K562 (cell line): ENCODE data around the gene FOCAD. TPM values are rescaled to one million over a fixed set of nuclear protein-coding genes. Genes with fewer than 3 reads are reported as not detected.
A peak's percentile ranks its signal among the peaks of the same experiment; 100 is the strongest.

Source experiments
- ATAC-seq: fragments of 200-7000 bp; cut with Tn5 transposase; 3 replicates; pipeline ENCODE4 v1.9.1; 2020; ENCODE audit warnings: moderate library complexity
- BruUV-seq: library from RNA; stranded (reverse); fragments of 400-500 nt; replicated peaks from 2 replicates; lab custom pipeline; 2021; lab: Mats Ljungman, UMichigan
- CTCF ChIA-PET: fragments of 300-600 bp; formaldehyde crosslinking; extraction: SDS; loops from one replicate; lab custom pipeline; 2021; ENCODE audit warnings: low intra/inter-chr PET ratio; lab: Yijun Ruan, JAX
- POLR2A ChIA-PET: fragments of 300-600, 350-650 bp; sonication (Branson Sonifier 250); formaldehyde crosslinking; extraction: SDS; loops from one replicate; lab custom pipeline; 2021; ENCODE audit warnings: antibody characterized with exemption, inconsistent platforms; lab: Yijun Ruan, JAX
- DNase-seq, 4 experiments: peaks; one replicate each; pipeline versions ENCODE4 v3.0.0 to v3.0.0-alpha.2; 2011 to 2018; ENCODE audit warnings: low spot score in 3 of 4, mixed read lengths in 3 of 4; ENCODE audit errors: extremely low read depth in 1 of 4
- FAIRE-seq: peaks from 2 replicates; lab custom pipeline; 2011; peaks lifted over from hg19 to GRCh38; lab: Jason Lieb, UNC
- H2AFZ ChIP-seq: 2 replicates; pipeline ENCODE4 v1.6.0; 2011; ENCODE audit warnings: low read depth, low read length, control low read depth, inconsistent platforms
- H3K27ac ChIP-seq: fragments of 200-600 bp; 3 replicates; pipeline ENCODE4 v1.8.0; 2011; ENCODE audit warnings: low read depth, mild to moderate bottlenecking, control low read depth, inconsistent platforms, low read length, moderate library complexity, mixed read lengths; ENCODE audit errors: extremely low read depth
- H3K27me3 ChIP-seq, 2 experiments: fragments of 300-600 bp in 1 of 2; 2 replicates in 1 of 2; 3 replicates in 1 of 2; pipeline versions ENCODE4 v1.6.0 to v1.8.0; 2011; ENCODE audit warnings: inconsistent platforms in 2 of 2, low read length in 2 of 2, mild to moderate bottlenecking in 1 of 2, mixed read lengths in 1 of 2, moderate library complexity in 1 of 2; ENCODE audit not compliant: control insufficient read depth in 2 of 2, insufficient read depth in 2 of 2
- H3K36me3 ChIP-seq: fragments of 300-600 bp; 3 replicates; pipeline ENCODE4 v1.8.0; 2011; ENCODE audit warnings: mild to moderate bottlenecking, low read length, inconsistent platforms; ENCODE audit not compliant: control insufficient read depth, insufficient read depth
- H3K4me1 ChIP-seq, 2 experiments: fragments of 200-600 bp in 1 of 2; replicated peaks in 1 of 2; 2 replicates in 1 of 2; 3 replicates in 1 of 2; pipeline versions ENCODE4 v1.5.1 to v1.8.0; 2011; ENCODE audit warnings: inconsistent platforms in 2 of 2, low read length in 2 of 2, mild to moderate bottlenecking in 1 of 2, mixed read lengths in 1 of 2, moderate library complexity in 1 of 2; ENCODE audit not compliant: control insufficient read depth in 2 of 2, insufficient read depth in 2 of 2
- H3K4me2 ChIP-seq: 2 replicates; pipeline ENCODE4 v1.6.1; 2011; ENCODE audit warnings: low read length, control low read depth, inconsistent platforms, mixed read lengths; ENCODE audit not compliant: insufficient read depth
- H3K4me3 ChIP-seq: fragments of 200-600 bp; sonication (generic), shearing (Covaris generic); 2 replicates; pipeline ENCODE4 v1.5.1; 2016; ENCODE audit warnings: control low read depth, inconsistent platforms
- H3K79me2 ChIP-seq: fragments of 200-600 bp; 3 replicates; pipeline ENCODE4 v1.8.0; 2011; ENCODE audit warnings: low read length, inconsistent platforms; ENCODE audit not compliant: control insufficient read depth, insufficient read depth
- H3K9ac ChIP-seq, 2 experiments: 2 replicates each; pipeline versions ENCODE4 v1.6.0 to v1.6.1; 2011; ENCODE audit warnings: low read depth in 2 of 2, low read length in 2 of 2, control low read depth in 1 of 2, inconsistent platforms in 1 of 2, mild to moderate bottlenecking in 1 of 2, mixed read lengths in 1 of 2; ENCODE audit not compliant: insufficient read depth in 1 of 2
- H3K9me1 ChIP-seq: one replicate; pipeline ENCODE4 v1.6.0; 2011; ENCODE audit warnings: inconsistent platforms, mild to moderate bottlenecking, low read length, moderate library complexity; ENCODE audit not compliant: control insufficient read depth, insufficient read depth
- H3K9me3 ChIP-seq: replicated peaks from 2 replicates; pipeline ENCODE4 v1.5.1; 2011; ENCODE audit warnings: low read depth, low read length, inconsistent platforms; ENCODE audit not compliant: control insufficient read depth, insufficient read depth
- H4K20me1 ChIP-seq: replicated peaks from 2 replicates; pipeline ENCODE4 v1.6.1; 2011; ENCODE audit warnings: low read length, inconsistent platforms, mixed read lengths; ENCODE audit not compliant: control insufficient read depth, insufficient read depth
- ATF7 ChIP-seq: fragments of 450-650 bp; IDR thresholded peaks from 2 replicates; pipeline ENCODE4 v1.7.1; 2014; ENCODE audit warnings: mild to moderate bottlenecking, moderate library complexity
- CREM ChIP-seq: IDR thresholded peaks from 2 replicates; pipeline ENCODE4 v1.6.1; 2014; ENCODE audit warnings: antibody characterized with exemption, low read depth
- CXXC5 ChIP-seq: fragments of 250-450 bp; sonication (Bioruptor Pico); IDR thresholded peaks from 2 replicates; pipeline ENCODE4 v1.8.0; 2022; ENCODE audit warnings: inconsistent platforms, mild to moderate bottlenecking, moderate library complexity
- DACH1 ChIP-seq: fragments of 450-650 bp; IDR thresholded peaks from 2 replicates; pipeline ENCODE4 v1.6.1; 2018; ENCODE audit not compliant: partially characterized antibody
- FOXJ2 ChIP-seq: fragments of 200-800 bp; sonication (Bioruptor generic); IDR thresholded peaks from 2 replicates; pipeline ENCODE4 v1.6.1; 2016; ENCODE audit warnings: missing genetic modification characterization, missing compliant biosample characterization
- JUND ChIP-seq, 2 experiments: IDR thresholded peaks; 2 replicates in 1 of 2; 3 replicates in 1 of 2; pipeline ENCODE4 v1.6.1; 2011; ENCODE audit warnings: borderline replicate concordance in 2 of 2, low read depth in 2 of 2, low read length in 2 of 2, improper control_type of control experiment in 1 of 2, missing biosample characterization in 1 of 2, missing genetic modification characterization in 1 of 2, missing genetic modification reagents in 1 of 2
- KHSRP ChIP-seq: fragments of 450-650 bp; IDR thresholded peaks from 2 replicates; pipeline ENCODE4 v1.6.1; 2017
- MAFF ChIP-seq: IDR thresholded peaks from 2 replicates; pipeline ENCODE4 v1.6.1; 2012; ENCODE audit warnings: low read length, improper control_type of control experiment
- RCOR1 ChIP-seq, 2 experiments: IDR thresholded peaks; 2 replicates each; pipeline ENCODE4 v1.6.1; 2012; ENCODE audit warnings: low read depth in 2 of 2, low read length in 2 of 2, borderline replicate concordance in 1 of 2, improper control_type of control experiment in 1 of 2
- SOX6 ChIP-seq: fragments of 450-650 bp; IDR thresholded peaks from 2 replicates; pipeline ENCODE4 v1.6.1; 2014; ENCODE audit warnings: mild to moderate bottlenecking
- ZNF407 ChIP-seq: fragments of 450-650 bp; IDR thresholded peaks from 2 replicates; pipeline ENCODE4 v1.6.1; 2016; ENCODE audit warnings: low read depth
- ZNF561 ChIP-seq: fragments of 450-650 bp; formaldehyde crosslinking; conservative IDR thresholded peaks from 2 replicates; pipeline ENCODE4 v1.4.0; 2020; ENCODE audit warnings: mild to moderate bottlenecking, moderate library complexity
- ZNF766 ChIP-seq: fragments of 200-800 bp; sonication (Bioruptor generic); conservative IDR thresholded peaks from 2 replicates; pipeline ENCODE4 v1.6.1; 2016; ENCODE audit warnings: missing genetic modification characterization, missing compliant biosample characterization
- WGBS: fragments of 100-300 bp; shearing (Covaris generic); methylation state at CpG from one replicate; pipeline ENCODE4 v1.1.6; 2016; ENCODE audit warnings: low coverage, mixed read lengths; ENCODE audit not compliant: insufficient coverage; ENCODE audit errors: missing lambda C conversion rate; 5-methylcytosine and 5-hydroxymethylcytosine counted together
- in situ Hi-C: fragments of 300-500 bp; cut with MboI; formaldehyde crosslinking; loops from 4 replicates; pipeline ENCODE4 v1.15.0; 2018; ENCODE audit warnings: inconsistent platforms, mixed read lengths
- intact Hi-C: fragments of 100-400 bp; cut with micrococcal nuclease; formaldehyde crosslinking; loops from 2 replicates; pipeline ENCODE4 v1.14.2; 2022
- polyA plus RNA-seq, 8 experiments: library from polyadenylated mRNA; depleted of rRNA in 4 of 8; stranded (reverse) in 5 of 8; unstranded in 3 of 8; fragments of >200 nt; fragmentation: Nextera tagmentation in 2 of 8; fragmentation: Illumina TruSeq in 1 of 8; extraction: Ambion mirVana in 2 of 8; extraction: Trizol in 1 of 8; gene quantifications; 2 replicates each; pipeline versions ENCODE4 v1.2.1 to v1.2.3, GENCODE V29; 2011 to 2014; ENCODE audit warnings: inconsistent platforms in 1 of 8, missing spikeins in 1 of 8
- total RNA-seq, 7 experiments: library from RNA; depleted of rRNA in 6 of 7; stranded (reverse); fragments of >200 nt in 6 of 7; fragmentation: Illumina TruSeq in 2 of 7; extraction: Trizol in 2 of 7; gene quantifications; 2 replicates each; pipeline versions ENCODE4 v1.2.1 to v1.2.3, GENCODE V29; 2011 to 2021; ENCODE audit warnings: low replicate concordance in 1 of 7
- TF ChIP-seq, protein P1 (sequence below): sonication (generic); IDR thresholded peaks from 2 replicates; pipeline ENCODE4 v1.6.1; 2016

The FOCAD gene
- total and polyA plus RNA-seq, 9 of the 15 experiments (the other 6 are each of a cell fraction or from before 2014, with no cell fraction given): 0.13 to 2.4 (median 1.6) TPM

- intact Hi-C loops (no loop called here), in situ Hi-C loops (no loop called here)
- Histone ChIP-seq H3K4me1 (peaks cover 0 to 12% of the 10 kb centered on the region in 2 experiments; a peak in 2 of 5 replicates), H3K9me1 (no peaks in the 10 kb centered on the region), H2AFZ (no peak overlapping the region), H3K27me3 (no peaks in the 10 kb centered on the region), H3K4me3 (no peak overlapping the region), H3K9me3 (no peaks in the 10 kb centered on the region), H3K27ac (peak overlapping the region; percentile 40; the same call in 2 of the 3 replicates), H3K36me3 (no peaks in the 10 kb centered on the region), H4K20me1 (peaks cover 5% of the 10 kb centered on the region; the same call in 1 of the 2 replicates), H3K79me2 (peaks cover 6% of the 10 kb centered on the region; the same call in 2 of the 3 replicates), H3K4me2 (peak overlapping the region; percentile 50; the same call in 1 of the 2 replicates), H3K9ac (no peak overlapping the region)
- FAIRE-seq (peak; percentile 71), DNase-seq (peak in 2 of 4 experiments; percentile 15 to 38), ATAC-seq (peak; percentile 67)
- WGBS: 4% methylated on average over 4 of the region's 5 CpGs
- CTCF ChIA-PET: no interaction called here
- BruUV-seq: no TSS peak
- POLR2A ChIA-PET: interaction anchor here (1.1 kb wide), 1 partner anchor 9 kb away, joined by 12 read pairs; the partner anchor contains the start of gene FOCAD
- TF ChIP-seq CREM: peak; percentile 56
- no peak for TF ChIP-seq ZNF561 (CRISPR knock-in tag)
- peak in 1 of 2 experiments; percentile 30; a peak in 1 of 4 replicates for TF ChIP-seq RCOR1 (IDR thresholded peaks at IDR 0.05; ENCODE audit: borderline replicate concordance in 1 of 2, low read depth in 2 of 2, low read length in 2 of 2)
- TF ChIP-seq DACH1: no peak
- TF ChIP-seq KHSRP: no peak
- peak; percentile 32; the same call in 1 of the 2 replicates for TF ChIP-seq ZNF766 (CRISPR knock-in tag)
- TF ChIP-seq, protein P1, sequence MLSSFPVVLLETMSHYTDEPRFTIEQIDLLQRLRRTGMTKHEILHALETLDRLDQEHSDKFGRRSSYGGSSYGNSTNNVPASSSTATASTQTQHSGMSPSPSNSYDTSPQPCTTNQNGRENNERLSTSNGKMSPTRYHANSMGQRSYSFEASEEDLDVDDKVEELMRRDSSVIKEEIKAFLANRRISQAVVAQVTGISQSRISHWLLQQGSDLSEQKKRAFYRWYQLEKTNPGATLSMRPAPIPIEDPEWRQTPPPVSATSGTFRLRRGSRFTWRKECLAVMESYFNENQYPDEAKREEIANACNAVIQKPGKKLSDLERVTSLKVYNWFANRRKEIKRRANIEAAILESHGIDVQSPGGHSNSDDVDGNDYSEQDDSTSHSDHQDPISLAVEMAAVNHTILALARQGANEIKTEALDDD: peak; percentile 51; the same call in 1 of the 2 replicates
- TF ChIP-seq MAFF: no peak
- TF ChIP-seq ZNF407: no peak
- TF ChIP-seq JUND (IDR thresholded peaks at IDR 0.05; ENCODE audit: borderline replicate concordance, low read depth, low read length): 0 out of 2 replicates have a peak, but pooled peaks have one; percentile 10
- no peak; the same call in 2 of the 3 replicates for TF ChIP-seq JUND (tag; IDR thresholded peaks at IDR 0.05; ENCODE audit: borderline replicate concordance, low read depth, low read length)
- peak; percentile 75 for TF ChIP-seq FOXJ2 (tag)
- TF ChIP-seq CXXC5 (CRISPR knock-in tag): peak; percentile 66
- TF ChIP-seq SOX6: 0 out of 2 replicates have a peak, but pooled peaks have one; percentile 21
- 0 out of 2 replicates have a peak, but pooled peaks have one; percentile 35 for TF ChIP-seq ATF7
Measured at GRCh38 chr9:20692554-20692953, 8.5 kb downstream of the FOCAD start.
